NCI-H2171 treated with DMSO at 0.1 percent for 48 hours (cell line): ENCODE results near the gene DHX36.

ENCODE experiments used
- DNase-seq: peaks from one replicate; lab custom pipeline; 2025; lab: John Stamatoyannopoulos, UW

DHX36 gene

DNA sequence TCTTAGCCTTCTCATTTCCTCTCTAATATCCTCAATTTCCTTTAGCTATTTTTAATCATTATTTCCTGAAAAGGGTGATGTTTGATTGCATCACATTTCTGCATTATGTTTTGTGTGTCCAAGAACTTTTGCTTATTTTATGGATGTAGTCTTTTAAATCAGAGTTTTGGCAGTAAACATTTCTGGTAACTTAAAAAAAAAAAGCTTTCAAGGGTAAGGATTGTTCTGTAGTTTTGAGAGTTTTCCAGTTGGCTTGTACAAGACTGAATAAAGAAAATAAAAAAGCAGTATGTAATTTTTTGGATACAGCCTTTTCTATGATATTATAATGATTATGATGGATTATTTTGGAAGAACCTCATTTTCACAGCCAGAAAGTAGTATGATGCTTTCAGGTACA is 99.4 kb downstream of the DHX36 start:
- DNase-seq, result no peak

DNA sequence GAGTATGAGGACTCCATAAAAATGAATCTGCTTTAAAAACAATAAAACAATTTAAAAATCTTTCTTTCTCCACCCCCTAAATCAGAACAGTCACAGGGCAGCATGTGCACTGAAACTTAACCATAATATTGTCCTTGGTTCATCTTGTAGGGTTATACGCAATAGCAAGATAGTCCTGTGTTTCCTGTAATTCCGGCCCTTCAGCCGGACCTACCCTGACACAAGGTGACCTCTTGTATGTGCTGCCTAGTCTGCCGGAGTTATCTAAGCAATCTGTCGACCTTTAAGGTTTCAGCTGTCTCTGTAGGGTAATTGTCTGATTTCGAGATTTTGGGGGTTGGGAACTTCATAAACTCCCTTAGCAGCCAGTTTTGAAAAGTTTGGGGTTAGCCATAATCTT is 99.9 kb downstream of the DHX36 start:
- no peak for DNase-seq

DNA sequence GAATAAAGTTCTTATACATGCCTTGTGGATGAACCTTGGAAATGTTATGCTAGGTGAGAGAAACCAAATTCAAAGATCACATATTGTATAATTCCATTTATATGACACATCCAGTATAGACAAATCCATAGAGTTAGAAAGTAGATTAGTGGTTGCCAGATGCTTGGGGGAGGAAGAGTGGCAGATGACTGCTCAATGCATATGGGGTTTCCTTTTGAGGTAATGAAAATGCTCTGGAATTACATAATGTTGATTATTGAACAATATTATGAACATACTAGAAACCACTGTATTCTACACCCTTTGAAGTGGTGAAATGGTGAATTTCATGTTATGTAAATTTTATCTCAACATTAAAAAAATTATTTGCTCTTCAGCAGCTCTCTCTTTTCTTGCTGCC is 100.8 kb downstream of the DHX36 start:
- DNase-seq, result no peak
